Ramos (cell line): ENCODE measurements around the gene LILRA2.
"Not testable (repeated sequence)": the region's sequence is repeated elsewhere in the genome, so short reads cannot be mapped to it uniquely, and the experiment has no call there.

Experiments
- in situ Hi-C: fragments of 300-500 bp; cut with MboI; formaldehyde crosslinking; loops from one replicate; pipeline ENCODE4 v1.14.3; 2022; ENCODE audit warnings: low sequenced_read_pairs; ENCODE audit not compliant: unreplicated experiment

LILRA2 gene

DNA sequence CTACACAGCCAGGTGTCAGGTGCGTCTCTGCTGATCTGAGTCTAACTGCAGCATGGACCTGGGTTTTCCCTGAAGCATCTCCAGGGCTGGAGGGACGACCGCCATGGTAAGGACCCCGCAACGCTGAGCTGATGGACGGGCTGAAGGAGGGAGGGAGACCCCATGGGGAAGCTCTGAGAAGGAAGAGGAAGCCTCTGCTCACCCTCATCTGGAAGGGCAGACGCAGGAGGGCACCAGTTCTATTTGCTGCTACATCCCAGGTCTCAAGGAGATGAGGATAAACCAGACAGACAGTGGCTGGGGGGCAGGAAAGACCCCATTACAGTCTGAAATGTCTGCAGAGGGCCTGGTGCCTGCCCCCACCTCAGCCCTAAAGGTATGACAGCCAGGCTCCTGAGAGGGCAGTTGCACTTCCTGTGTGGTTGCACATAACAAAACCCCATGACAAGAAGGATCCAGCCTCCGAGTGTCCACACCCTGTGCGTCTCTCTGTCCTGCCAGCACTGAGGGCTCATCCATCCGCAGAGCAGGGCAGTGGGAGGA is at the start of gene LILRA2:
Gene LILRA2 (plus strand): TSS at position 461 of the 543 bp plus-strand sequence. CDS start 89 bp downstream, outside the sequence.
- in situ Hi-C loops, result no loop called here

DNA sequence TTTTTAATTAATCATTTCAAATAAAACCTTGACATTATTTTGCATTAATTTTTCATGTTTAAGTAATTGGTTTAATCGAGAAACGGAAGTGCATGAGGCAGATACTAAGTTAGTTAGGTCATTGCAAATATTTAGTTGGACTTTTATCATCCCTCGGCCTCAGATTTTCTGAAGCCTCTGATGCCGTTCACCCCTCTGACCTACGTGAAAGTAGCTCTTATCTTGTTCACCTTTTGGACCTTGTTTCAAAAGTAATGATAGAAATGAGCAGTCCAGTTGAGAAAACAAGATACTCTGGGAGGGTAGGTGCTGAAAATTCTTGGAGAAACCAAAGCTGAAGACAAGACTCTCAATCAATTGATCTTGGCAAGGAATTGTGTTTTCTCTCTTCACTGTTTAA is 48.0 kb upstream of the LILRA2 start:
- in situ Hi-C loops, result no loop called here

DNA sequence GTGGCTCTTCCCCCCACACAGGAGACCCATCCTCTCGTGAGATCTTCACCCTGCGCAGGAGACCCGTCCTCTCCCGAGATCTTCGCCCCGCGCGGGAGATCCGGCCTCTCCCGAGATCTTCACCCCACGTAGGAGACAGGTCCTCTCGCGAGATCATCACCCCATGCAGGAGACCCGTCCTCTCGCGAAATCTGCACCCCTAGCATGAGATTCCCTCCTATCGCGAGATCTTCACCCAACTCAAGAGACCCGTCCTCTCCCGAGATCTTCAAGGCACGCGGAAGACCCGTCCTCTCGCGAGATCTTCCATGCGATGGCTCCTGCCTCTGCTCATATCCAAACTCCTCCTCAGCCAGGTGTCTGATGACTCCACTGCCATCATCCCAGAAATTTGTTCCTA is 46.6 kb upstream of the LILRA2 start:
- in situ Hi-C loops, result no loop called here

DNA sequence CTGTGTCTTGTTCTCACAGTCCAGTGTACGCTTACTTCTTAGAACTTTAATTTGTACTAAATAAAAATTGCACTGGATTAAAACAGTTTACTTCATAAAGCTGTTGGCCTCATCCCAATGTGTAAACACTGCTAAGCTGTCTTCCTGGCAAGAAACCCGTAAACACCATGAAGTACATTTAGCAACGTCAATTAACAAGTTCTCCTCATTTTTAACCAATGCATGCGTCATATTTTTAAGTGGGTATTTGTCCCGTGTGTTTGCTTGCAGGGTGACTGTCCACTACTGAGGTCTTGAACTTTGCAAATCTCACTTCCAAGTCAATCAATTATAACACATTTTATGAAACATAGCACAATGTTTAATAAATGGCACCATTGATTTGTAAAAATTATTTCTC is 42.7 kb upstream of the LILRA2 start:
- in situ Hi-C loops, result no loop called here

DNA sequence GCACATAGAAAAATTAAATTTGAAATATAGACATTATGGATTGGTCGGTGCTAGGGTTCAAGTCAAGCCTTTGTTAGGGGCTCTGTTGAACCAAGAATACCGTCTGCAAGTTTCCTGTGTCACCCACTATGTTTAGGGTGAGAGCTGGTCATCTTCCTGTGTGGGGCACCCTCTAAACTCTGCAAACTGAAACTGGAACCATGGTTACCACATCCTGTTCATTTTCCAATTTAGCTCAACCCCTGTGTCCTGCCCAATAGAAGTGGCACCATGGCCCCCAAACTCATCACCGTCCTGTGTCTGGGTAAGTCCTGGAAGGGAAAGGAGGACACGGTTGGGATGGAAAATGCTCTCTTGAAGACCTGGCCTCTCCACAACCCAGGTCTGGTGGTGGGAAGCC is 41.1 kb upstream of the LILRA2 start:
- in situ Hi-C loops, result no loop called here

DNA sequence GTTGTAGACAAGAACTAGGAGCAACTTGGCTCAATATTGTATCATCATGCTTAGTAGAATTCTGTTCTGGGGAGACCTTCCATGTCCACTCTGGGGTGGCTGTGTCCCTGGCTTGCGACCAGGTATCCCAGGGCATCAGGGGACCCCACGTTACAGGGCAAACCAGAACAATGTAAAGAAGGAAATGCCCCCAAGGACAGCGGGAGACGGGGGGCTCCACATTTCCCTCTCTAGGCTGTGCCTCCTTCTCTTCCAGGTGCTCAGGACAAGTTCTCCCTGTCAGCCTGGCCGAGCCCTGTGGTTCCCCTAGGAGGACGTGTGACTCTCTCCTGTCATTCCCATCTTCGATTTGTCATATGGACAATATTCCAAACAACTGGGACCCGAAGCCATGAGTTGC is 40.1 kb upstream of the LILRA2 start:
- in situ Hi-C loops, result no loop called here

DNA sequence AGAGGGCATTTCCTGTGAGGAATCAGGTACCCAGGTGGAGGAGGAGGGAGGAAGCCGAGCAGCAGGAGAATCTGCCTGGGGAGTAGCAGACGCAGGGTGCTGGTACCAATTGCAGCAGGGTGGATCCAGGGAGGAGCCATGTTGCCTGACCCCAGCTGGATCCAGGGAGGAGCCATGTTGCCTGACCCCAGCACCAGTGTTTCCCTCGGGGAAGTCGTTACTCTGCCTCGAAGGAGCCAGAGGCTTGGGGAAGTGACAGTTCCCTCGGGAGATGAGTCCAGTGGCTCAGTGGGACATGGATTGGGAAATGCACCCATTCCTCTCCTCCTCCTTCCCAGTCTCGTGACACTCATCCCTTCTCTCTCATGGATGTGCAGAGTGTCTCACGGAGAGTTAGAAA is 39.4 kb upstream of the LILRA2 start:
- in situ Hi-C loops, result no loop called here

DNA sequence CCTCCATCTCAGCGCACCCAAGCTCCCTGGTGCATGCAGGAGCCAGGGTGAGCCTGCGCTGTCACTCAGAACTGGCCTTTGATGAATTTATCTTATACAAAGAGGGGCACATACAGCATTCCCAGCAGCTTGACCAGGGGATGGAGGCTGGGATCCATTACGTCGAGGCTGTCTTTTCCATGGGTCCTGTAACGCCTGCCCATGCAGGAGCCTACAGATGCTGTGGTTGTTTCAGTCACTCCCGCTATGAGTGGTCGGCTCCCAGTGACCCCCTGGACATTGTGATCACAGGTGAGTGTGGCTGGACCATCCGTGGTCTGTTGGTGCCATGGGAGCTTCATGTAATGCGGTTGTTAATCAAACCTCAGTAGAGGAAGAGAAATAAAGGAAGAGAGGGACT is 38.0 kb upstream of the LILRA2 start:
- in situ Hi-C loops, result no loop called here

DNA sequence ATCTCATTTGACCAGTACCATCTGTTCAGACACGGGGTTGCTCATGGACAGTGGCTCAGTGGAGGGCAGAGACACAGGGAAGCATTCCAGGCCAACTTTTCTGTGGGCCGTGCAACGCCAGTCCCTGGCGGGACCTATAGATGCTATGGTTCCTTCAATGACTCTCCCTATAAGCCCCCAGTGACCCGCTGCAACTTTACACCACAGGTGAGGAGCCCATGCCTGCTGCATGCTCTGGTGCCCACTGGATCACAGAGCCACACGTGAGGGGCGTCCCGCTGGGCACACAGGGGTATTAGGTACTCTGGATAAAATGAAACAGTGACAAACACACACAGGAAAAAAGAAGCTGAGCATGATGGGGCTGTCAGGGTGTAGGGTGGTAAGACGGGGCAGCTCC is 36.6 kb upstream of the LILRA2 start:
- in situ Hi-C loops, result no loop called here

DNA sequence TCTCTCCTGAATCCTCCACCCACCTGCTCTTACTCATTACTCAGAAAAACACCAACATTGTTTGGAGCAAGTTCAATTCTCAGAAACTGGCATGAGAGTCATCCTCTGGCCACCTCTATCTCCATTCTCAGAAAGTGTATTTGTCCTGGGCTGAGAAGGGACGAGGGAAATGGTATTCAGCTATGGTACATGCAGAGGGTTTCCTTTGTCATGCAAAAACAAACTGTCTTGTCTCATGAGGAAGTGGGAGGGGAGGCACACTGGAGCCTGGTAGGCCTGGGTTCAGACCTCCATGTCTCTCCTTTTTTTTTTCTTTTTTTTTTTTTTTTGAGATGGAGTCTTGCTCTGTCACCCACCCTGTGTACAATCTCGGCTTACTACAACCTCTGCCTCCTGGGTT is 31.9 kb upstream of the LILRA2 start:
- in situ Hi-C loops, result no loop called here

DNA sequence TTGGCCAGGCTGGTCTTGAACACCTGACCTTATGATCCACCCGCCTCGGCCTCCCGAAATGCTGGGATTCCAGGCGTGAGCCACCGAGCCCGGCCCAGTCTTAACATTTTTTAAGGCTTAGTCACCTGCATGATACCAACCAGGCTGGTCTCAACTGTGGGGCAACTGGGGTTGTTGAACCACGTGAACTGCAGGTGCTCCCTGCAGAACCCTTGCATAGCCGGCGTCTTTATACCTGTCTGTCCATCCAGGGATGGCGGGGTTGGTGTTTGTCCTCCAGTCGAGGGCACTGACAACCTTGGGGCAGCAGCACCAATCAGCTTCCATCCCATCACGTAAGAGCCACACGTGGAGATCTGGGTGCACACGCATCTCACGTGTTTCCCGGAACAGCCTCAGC is 24.8 kb upstream of the LILRA2 start:
- in situ Hi-C loops, result no loop called here

DNA sequence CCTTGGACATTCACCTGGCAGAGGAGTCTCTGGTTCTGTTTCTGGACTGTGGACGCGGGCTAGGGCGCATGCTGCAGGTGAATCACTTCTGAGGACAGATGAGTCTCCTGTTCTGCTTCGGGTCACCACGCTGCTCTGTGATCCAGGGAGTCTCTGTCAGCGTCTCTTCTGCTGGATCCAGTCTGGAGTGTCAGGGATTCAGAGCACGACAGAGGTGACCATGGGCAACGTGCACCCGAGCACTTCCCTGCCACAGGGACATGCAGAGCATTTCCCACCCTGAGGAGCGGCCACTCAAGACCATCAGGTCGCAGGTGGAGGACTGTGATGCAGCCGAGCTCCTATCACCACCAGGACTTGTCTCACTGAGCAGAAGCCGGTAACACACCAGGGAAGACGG is 24.4 kb upstream of the LILRA2 start:
- in situ Hi-C loops, result no loop called here

DNA sequence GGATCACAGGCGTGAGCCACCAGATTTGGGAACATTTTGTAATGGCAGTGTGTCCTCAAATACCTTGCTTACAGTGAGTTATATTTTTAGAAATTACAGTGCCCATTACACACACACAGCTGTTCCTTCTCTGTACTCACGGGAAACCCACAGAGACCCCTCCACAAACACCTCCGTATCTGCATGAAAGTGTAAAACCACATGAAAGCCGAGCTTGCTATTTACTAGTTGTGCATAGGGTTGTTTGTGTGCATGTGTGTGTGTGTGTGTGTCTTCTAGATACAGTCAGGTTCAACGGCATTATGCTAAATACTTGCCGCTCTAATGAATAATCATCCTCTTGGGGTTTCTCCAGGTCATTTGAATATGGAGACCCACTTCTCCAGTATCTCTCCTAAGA is 22.3 kb upstream of the LILRA2 start:
- in situ Hi-C loops, result no loop called here

DNA sequence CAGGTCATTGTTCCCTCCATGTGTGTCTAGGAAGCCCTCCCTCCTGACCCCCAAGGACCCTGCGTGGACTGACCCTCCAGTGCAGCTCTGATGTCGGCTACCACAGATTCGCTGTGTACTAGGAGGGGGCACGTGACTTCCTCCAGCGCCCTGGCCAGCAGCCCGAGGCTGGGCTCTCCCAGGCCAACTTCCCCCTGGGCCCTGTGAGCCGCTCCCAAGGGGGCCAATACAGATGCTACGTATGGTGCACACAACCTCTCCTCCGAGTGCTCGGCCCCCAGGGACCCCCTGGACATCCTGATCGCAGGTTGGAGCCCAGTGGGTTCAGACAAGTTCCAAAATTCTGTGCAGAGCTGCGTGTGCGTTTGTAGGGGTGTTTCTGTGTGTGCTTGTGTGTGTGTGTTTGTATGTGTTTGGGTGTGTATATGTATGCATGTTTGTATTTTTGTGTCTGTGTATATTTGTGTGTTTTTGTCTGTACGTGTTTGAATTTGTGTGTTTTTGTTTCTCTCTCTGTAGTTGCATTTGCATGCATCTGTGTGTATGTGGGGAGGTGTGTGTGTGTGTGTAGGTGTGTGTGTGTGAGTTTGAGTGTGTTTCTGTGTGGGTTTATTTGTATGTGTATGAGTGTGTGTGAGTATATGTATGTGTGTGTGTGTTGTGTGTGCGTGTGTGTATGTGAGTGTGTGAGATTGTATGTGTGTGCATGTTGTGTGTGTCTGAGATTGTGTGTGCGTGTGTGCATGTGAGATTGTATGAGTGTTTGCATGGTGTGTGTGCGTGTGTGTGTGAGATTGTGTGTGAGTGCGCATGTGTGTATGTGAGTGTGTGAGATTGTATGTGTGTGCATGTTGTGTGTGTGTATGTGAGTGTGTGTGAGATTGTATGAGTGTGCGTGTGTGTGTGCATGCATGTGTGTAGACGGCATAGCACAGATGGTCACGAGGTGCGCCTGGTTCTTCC is 21.4 kb upstream of the LILRA2 start:
- in situ Hi-C loops, result no loop called here

DNA sequence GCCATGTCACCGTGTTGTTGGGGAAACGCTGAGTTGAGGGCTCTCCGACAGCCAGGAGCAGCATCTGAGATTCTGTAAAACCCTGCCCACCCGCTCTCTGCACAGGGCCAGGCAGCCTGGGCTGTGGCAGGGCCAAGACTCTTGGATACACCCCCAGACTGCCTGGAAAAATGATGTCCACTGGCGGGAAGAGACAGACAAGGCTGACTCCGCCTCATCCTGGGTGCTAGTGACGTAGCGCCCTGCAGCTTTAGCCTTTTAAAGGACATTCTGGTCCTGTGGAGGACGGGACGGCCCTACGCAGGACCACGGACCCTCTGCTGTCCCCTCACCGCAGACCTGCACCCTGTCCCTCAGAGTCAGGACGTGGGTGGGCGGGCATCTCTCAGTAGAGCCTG is 20.7 kb upstream of the LILRA2 start:
- in situ Hi-C loops, result no loop called here

DNA sequence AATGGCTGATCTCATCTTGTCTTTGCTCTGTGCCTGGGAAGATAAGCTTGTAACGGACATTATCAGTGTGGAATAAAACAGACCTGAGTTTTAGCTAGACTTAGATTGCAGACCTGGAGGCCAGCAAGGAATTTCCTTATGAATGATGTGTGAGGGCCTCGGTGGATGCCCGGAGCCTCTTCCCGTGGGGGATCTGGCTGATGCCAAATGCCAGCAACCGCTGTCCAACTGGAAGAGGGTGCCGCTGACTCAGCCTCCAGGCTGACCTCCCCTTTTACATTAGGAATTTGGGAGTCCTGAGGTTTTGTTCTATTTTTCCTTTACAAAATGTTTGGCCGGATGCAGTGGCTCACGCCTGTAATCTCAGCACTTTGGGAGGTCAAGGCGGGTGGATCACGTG is 19.6 kb upstream of the LILRA2 start:
- in situ Hi-C loops, result no loop called here

DNA sequence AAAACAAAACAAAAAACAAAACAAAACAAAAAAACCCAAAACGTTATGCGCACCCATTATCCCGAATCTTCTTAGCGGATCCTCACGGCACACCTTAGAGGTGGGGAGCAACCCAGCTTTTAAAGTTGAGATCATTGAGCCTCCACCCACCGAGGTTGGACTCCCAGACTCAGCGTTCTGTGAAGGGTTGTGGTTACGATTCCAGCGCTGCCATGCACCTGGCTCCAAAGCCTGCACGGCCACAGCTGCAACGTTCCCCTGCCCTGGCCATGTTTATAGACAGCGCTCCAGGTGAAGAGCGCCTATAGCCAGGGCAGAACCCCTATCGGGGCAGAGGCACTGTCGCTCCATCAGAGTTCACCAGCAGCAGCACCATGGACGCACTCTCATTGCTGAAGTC is 18.7 kb upstream of the LILRA2 start:
- in situ Hi-C loops, result no loop called here

DNA sequence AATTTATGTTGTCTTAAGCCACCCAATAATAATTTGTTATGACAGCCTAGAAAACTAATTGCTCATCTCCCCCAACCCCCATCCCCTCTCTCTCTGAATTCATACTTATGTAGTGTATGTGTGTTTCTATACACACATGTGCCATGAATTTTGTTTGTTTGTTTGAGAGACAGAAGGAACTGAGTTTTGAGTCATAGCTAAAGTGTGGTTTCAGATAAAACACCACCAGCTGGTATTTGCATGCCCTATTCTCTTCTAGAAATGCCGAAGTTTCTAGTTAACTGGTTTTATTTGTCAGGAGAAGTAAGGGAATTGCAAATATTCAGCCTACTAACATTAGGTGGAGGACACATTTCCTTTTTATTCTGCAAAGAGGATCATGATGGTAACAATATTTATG is 17.4 kb upstream of the LILRA2 start:
- in situ Hi-C loops, result no loop called here

DNA sequence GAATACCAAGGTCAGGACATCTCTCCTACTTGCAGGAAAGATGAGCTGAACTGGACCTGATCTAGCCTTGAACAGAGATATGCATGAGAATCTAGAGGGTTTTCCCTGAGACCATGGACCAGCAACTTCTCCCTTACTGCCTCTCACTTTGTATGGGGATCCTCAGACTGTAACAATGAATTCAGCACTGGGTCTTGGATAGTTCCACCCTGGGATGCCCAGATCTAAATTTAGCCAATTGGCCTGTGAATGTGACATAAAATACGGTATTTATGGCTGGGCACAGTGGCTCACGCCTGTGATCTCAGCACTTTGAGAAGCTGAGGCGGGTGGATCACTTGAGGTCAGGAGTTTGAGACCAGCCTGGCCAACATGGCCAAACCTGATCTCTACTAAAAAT is 15.3 kb upstream of the LILRA2 start:
- in situ Hi-C loops, result no loop called here

DNA sequence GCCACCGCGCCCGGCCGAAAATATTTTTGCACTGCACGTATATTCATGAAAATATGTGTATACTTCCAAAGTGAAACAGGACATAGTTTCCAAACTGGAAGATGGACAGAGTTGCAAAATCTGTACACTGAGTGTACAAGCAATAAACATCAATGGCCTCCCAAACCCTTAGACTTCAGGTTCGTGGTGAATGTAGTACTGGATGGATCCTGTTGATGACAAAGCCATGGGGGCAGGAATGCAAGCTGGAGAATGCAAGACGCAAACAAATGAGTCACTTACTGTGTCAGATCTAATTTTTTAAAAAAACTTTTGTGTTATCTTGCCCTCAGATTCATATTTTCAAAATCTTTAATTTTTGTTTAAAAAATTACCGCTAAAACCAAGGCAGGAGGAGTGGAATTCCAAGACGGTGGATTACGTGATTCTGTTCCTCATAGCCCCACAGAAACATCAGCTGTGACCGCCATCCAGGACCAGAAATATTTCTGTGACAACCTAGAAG is 12.7 kb upstream of the LILRA2 start:
- in situ Hi-C loops, result no loop called here

DNA sequence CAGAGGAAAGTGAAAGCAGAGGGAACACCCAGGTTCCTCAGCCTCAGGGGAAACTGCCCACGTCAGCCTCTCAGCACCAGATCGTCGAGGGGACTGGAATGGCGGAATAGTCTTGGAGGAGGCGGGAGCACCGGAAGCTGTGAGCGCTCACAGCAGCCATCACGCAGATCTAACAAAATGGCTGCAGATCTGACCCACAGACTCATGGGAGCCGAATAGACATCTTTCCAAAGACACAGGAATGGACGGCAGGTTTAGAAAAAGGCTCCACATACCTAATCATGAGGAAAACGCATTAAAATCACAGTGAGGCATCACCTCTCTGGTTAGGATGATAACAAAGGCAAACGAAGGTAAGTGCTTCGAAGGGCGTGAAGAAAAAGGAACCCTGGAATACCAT is 11.8 kb upstream of the LILRA2 start:
- in situ Hi-C loops, result no loop called here

DNA sequence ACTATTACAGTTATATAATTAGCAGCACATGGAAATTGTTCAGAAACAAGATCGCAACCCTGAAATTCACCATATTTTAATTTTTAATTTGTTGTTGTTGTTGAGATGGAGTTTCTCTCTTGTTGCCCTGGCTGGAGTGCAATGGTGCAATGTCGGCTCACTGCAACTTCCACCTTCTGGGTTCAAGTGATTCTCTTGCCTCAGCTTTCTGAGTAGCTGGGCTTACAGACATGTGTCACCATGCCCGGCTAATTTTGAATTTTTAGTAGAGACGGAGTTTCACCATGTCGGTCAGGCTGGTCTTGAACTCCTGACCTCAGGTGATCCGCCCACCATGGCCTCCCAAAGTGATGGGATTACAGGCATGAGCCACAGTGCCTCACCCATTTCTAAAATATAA is 10.4 kb upstream of the LILRA2 start:
- in situ Hi-C loops, result not testable (repeated sequence)
